ENCODE results near the gene IBA57. TPM values are rescaled to one million over a fixed set of nuclear protein-coding genes. Genes with fewer than 3 reads are reported as not detected.

Gene IBA57
- polyA plus RNA-seq (2013, experiment 1 of 2): 2.7 TPM
- 3.0 TPM for polyA plus RNA-seq (2013, experiment 2 of 2)

GRCh38 chr1:228165372-228166169, at the start of gene IBA57:
IBA57 (plus strand) TSS chr1:228165804; CDS start chr1:228165817, 13 bp downstream.
- peak within 1 kb of the TSS; percentile 95 for H2BK5ac ChIP-seq (ENCODE audit: low read length)
- H3K36me3 ChIP-seq (ENCODE audit: control insufficient read depth, insufficient read depth, low read length): no peaks in the 10 kb centered on the region
- peak within 1 kb of the TSS; percentile 14 for H2AK5ac ChIP-seq (ENCODE audit: low read length)
- H3K56ac ChIP-seq (ENCODE audit: low read length): peak within 1 kb of the TSS; percentile 97
- no peak within 1 kb of the TSS for H2BK15ac ChIP-seq (replicated peaks; ENCODE audit: low read depth)
- no peak within 1 kb of the TSS for H2BK120ac ChIP-seq (ENCODE audit: low read depth, low read length)
- H3K18ac ChIP-seq (ENCODE audit: low read length): peak within 1 kb of the TSS; percentile 96
- H3K27ac ChIP-seq (ENCODE audit: low read depth, low read length): peak within 1 kb of the TSS; percentile 99
- no peaks in the 10 kb centered on the region for H3K27me3 ChIP-seq (ENCODE audit: insufficient read depth, low read length, poor library complexity)
- H3K23ac ChIP-seq (ENCODE audit: low read length): no peak within 1 kb of the TSS
- H4K5ac ChIP-seq (ENCODE audit: low read length): no peak within 1 kb of the TSS
- peak; percentile 99 for DNase-seq
- peak within 1 kb of the TSS; percentile 98 for H3K9ac ChIP-seq (ENCODE audit: low read length)
- peaks cover 2% of the 10 kb centered on the region for H3K79me2 ChIP-seq (ENCODE audit: control insufficient read depth, insufficient read depth, low read length)
- H3K4ac ChIP-seq (ENCODE audit: low read depth, low read length): peak within 1 kb of the TSS; percentile 90
- H3K79me1 ChIP-seq (ENCODE audit: low read length): peaks cover 12% of the 10 kb centered on the region
- no peak within 1 kb of the TSS for H4K8ac ChIP-seq (ENCODE audit: low read depth, low read length)
- peaks cover 2% of the 10 kb centered on the region for H3K4me1 ChIP-seq (ENCODE audit: control insufficient read depth, low read depth, low read length)
- H3K4me3 ChIP-seq (ENCODE audit: low read length): peak within 1 kb of the TSS; percentile 66
- no CpG with 5 or more reads among the region's 93 CpGs for WGBS (ENCODE audit: extremely low coverage, insufficient coverage, low lambda C conversion rate)
- H3K4me2 ChIP-seq (ENCODE audit: low read length): peak within 1 kb of the TSS; percentile 94

- H3K27me3 ChIP-seq (ENCODE audit: insufficient read depth, low read length, poor library complexity): no peaks in the 10 kb centered on the region
- no peak overlapping the region for H2BK5ac ChIP-seq (ENCODE audit: low read length)
- H2BK120ac ChIP-seq (ENCODE audit: low read depth, low read length): no peak overlapping the region
- H3K9ac ChIP-seq (ENCODE audit: low read length): no peak overlapping the region
- H4K8ac ChIP-seq (ENCODE audit: low read depth, low read length): no peak overlapping the region
- H3K4me3 ChIP-seq (ENCODE audit: low read length): no peak overlapping the region
- H2AK5ac ChIP-seq (ENCODE audit: low read length): no peak overlapping the region
- no CpG with 5 or more reads among the region's 4 CpGs for WGBS (ENCODE audit: extremely low coverage, insufficient coverage, low lambda C conversion rate)
- no peak overlapping the region for H3K4ac ChIP-seq (ENCODE audit: low read depth, low read length)
- H3K79me2 ChIP-seq (ENCODE audit: control insufficient read depth, insufficient read depth, low read length): no peaks in the 10 kb centered on the region
- no peaks in the 10 kb centered on the region for H3K4me1 ChIP-seq (ENCODE audit: control insufficient read depth, low read depth, low read length)
- H3K27ac ChIP-seq (ENCODE audit: low read depth, low read length): no peak overlapping the region
- no peak overlapping the region for H3K56ac ChIP-seq (ENCODE audit: low read length)
- no peaks in the 10 kb centered on the region for H3K36me3 ChIP-seq (ENCODE audit: control insufficient read depth, insufficient read depth, low read length)
- no peak overlapping the region for H3K4me2 ChIP-seq (ENCODE audit: low read length)
- no peak overlapping the region for H3K18ac ChIP-seq (ENCODE audit: low read length)
- H4K5ac ChIP-seq (ENCODE audit: low read length): no peak overlapping the region
- no peaks in the 10 kb centered on the region for H3K79me1 ChIP-seq (ENCODE audit: low read length)
- no peak for DNase-seq
- no peak overlapping the region for H3K23ac ChIP-seq (ENCODE audit: low read length)
- H2BK15ac ChIP-seq (replicated peaks; ENCODE audit: low read depth): no peak overlapping the region
Observed at GRCh38 chr1:228117335-228117734, 48.3 kb upstream of the IBA57 start.

DNA sequence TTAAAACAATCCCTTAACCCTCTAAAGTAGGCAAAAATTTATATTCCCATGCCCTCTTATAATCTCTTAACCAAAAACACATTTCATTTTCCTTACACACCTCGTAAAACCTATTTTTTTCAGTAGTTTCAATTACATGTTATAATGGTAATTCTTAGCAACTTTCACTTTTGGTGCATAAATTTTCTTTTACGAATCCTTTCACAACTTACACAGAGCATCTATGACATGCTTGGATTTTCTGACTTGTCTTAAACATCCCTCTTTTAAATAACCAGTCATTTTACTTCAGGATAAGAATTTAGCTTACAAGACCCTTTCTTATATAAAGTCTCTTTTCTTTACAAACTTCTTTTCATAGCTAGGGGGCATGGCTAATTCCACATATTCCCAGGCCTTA, 47.6 kb upstream of the IBA57 start:
- Histone ChIP-seq H3K27ac (ENCODE audit: low read depth, low read length) (no peak overlapping the region), H3K18ac (ENCODE audit: low read length) (no peak overlapping the region), H3K4ac (ENCODE audit: low read depth, low read length) (no peak overlapping the region), H2BK5ac (ENCODE audit: low read length) (no peak overlapping the region), H4K8ac (ENCODE audit: low read depth, low read length) (no peak overlapping the region), H3K4me1 (ENCODE audit: control insufficient read depth, low read depth, low read length) (no peaks in the 10 kb centered on the region), H3K9ac (ENCODE audit: low read length) (no peak overlapping the region), H3K4me3 (ENCODE audit: low read length) (no peak overlapping the region), H3K56ac (ENCODE audit: low read length) (no peak overlapping the region), H3K79me2 (ENCODE audit: control insufficient read depth, insufficient read depth, low read length) (no peaks in the 10 kb centered on the region), H3K79me1 (ENCODE audit: low read length) (no peaks in the 10 kb centered on the region), H3K36me3 (ENCODE audit: control insufficient read depth, insufficient read depth, low read length) (no peaks in the 10 kb centered on the region), H2BK15ac (replicated peaks; ENCODE audit: low read depth) (no peak overlapping the region), H3K4me2 (ENCODE audit: low read length) (no peak overlapping the region), H3K27me3 (ENCODE audit: insufficient read depth, low read length, poor library complexity) (no peaks in the 10 kb centered on the region), H4K5ac (ENCODE audit: low read length) (no peak overlapping the region), H2AK5ac (ENCODE audit: low read length) (no peak overlapping the region), H2BK120ac (ENCODE audit: low read depth, low read length) (no peak overlapping the region), H3K23ac (ENCODE audit: low read length) (no peak overlapping the region)
- 100% methylated on average over 1 of the region's 2 CpGs for WGBS (ENCODE audit: extremely low coverage, insufficient coverage, low lambda C conversion rate)
- peak; percentile 51 for DNase-seq

DNA sequence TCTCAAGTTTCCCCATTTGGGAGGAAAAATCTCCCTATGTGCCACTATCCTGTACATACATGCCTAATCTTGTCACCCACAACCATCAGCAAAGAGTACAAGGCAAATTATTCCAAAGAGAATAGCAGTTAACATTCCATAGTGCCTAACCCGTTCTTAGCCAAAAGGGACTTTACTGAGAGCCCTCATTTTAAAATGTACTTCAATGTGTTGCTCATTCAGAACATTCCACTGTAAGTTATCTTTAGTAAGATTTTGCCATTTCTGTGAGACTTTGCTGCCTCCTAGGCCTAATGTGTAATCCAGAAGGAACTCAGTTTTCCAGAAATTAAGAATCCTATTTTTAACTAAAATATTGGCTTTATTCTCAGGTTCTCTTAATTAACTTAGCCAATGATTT, 45.3 kb upstream of the IBA57 start:
- Histone ChIP-seq H4K5ac (ENCODE audit: low read length) (no peak overlapping the region), H4K8ac (ENCODE audit: low read depth, low read length) (no peak overlapping the region), H3K79me2 (ENCODE audit: control insufficient read depth, insufficient read depth, low read length) (no peaks in the 10 kb centered on the region), H3K4ac (ENCODE audit: low read depth, low read length) (no peak overlapping the region), H2BK15ac (replicated peaks; ENCODE audit: low read depth) (no peak overlapping the region), H2BK120ac (ENCODE audit: low read depth, low read length) (no peak overlapping the region), H2BK5ac (ENCODE audit: low read length) (no peak overlapping the region), H3K18ac (ENCODE audit: low read length) (no peak overlapping the region), H3K4me3 (ENCODE audit: low read length) (no peak overlapping the region), H3K36me3 (ENCODE audit: control insufficient read depth, insufficient read depth, low read length) (no peaks in the 10 kb centered on the region), H3K23ac (ENCODE audit: low read length) (no peak overlapping the region), H3K27ac (ENCODE audit: low read depth, low read length) (no peak overlapping the region), H3K9ac (ENCODE audit: low read length) (no peak overlapping the region), H2AK5ac (ENCODE audit: low read length) (no peak overlapping the region), H3K27me3 (ENCODE audit: insufficient read depth, low read length, poor library complexity) (no peaks in the 10 kb centered on the region), H3K79me1 (ENCODE audit: low read length) (no peaks in the 10 kb centered on the region), H3K4me2 (ENCODE audit: low read length) (no peak overlapping the region), H3K4me1 (ENCODE audit: control insufficient read depth, low read depth, low read length) (no peaks in the 10 kb centered on the region), H3K56ac (ENCODE audit: low read length) (no peak overlapping the region)
- no peak for DNase-seq
- WGBS (ENCODE audit: extremely low coverage, insufficient coverage, low lambda C conversion rate): no CpG with 5 or more reads among the region's 1 CpG

DNA sequence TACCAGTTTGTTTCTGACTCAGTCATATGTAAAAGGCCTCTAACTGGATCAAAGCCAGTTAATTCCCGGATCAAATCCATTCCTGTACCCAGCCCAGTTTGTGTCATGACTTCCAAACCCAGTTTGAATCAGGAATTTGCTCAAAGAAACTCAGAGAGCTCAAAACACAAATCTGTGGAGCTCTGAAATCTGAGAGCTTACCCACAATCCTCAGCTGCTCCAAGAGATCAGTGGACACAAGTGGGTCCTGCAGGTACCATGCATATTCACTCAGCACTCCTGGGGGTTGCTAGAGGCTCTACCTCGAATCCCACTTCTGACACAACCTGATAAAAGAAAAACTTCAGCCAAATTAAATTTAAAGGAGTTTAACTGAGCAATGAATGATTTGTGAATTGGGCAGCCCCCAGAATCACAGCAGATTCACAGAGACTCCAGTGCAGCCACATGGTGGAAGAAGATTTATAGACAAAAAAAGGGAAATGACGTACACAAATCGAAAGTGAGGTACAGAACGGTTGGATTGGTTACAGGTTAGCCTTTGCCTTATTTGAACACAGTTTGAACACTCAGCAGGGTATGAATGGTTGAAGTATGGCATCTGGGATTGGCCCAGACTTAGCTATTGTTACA, 44.6 kb upstream of the IBA57 start:
- no peak overlapping the region for H3K23ac ChIP-seq (ENCODE audit: low read length)
- H3K27me3 ChIP-seq (ENCODE audit: insufficient read depth, low read length, poor library complexity): no peaks in the 10 kb centered on the region
- no peaks in the 10 kb centered on the region for H3K4me1 ChIP-seq (ENCODE audit: control insufficient read depth, low read depth, low read length)
- H3K56ac ChIP-seq (ENCODE audit: low read length): no peak overlapping the region
- no peak overlapping the region for H2BK15ac ChIP-seq (replicated peaks; ENCODE audit: low read depth)
- no peak overlapping the region for H2AK5ac ChIP-seq (ENCODE audit: low read length)
- no peak overlapping the region for H3K27ac ChIP-seq (ENCODE audit: low read depth, low read length)
- no peak overlapping the region for H3K4me2 ChIP-seq (ENCODE audit: low read length)
- H3K4ac ChIP-seq (ENCODE audit: low read depth, low read length): no peak overlapping the region
- H2BK120ac ChIP-seq (ENCODE audit: low read depth, low read length): no peak overlapping the region
- H3K36me3 ChIP-seq (ENCODE audit: control insufficient read depth, insufficient read depth, low read length): no peaks in the 10 kb centered on the region
- no peak for DNase-seq
- no peak overlapping the region for H2BK5ac ChIP-seq (ENCODE audit: low read length)
- H4K5ac ChIP-seq (ENCODE audit: low read length): no peak overlapping the region
- WGBS (ENCODE audit: extremely low coverage, insufficient coverage, low lambda C conversion rate): no CpG with 5 or more reads among the region's 5 CpGs
- H3K4me3 ChIP-seq (ENCODE audit: low read length): no peak overlapping the region
- no peak overlapping the region for H4K8ac ChIP-seq (ENCODE audit: low read depth, low read length)
- H3K18ac ChIP-seq (ENCODE audit: low read length): no peak overlapping the region
- H3K9ac ChIP-seq (ENCODE audit: low read length): no peak overlapping the region
- H3K79me1 ChIP-seq (ENCODE audit: low read length): no peaks in the 10 kb centered on the region
- no peaks in the 10 kb centered on the region for H3K79me2 ChIP-seq (ENCODE audit: control insufficient read depth, insufficient read depth, low read length)

Data from mesendoderm (in vitro differentiated cells).